Fibroblast of lung (primary cell): ENCODE data around the gene CCNT1. TPM values are rescaled to one million over a fixed set of nuclear protein-coding genes. Genes with fewer than 3 reads are reported as not detected.

Source experiments
- DNase-seq, 2 donors: peaks; one replicate each; pipeline versions ENCODE4 v3.0.0 to v3.0.0-alpha.2; 2010; ENCODE audit warnings: low read depth in 2 of 2
- H2AFZ ChIP-seq: 2 replicates; pipeline ENCODE4 v1.5.1; 2012; ENCODE audit warnings: low read length, control low read depth, inconsistent platforms
- H3K27ac ChIP-seq: 2 replicates; pipeline ENCODE4 v1.5.1; 2011; ENCODE audit warnings: low read length, control low read depth; ENCODE audit not compliant: insufficient read depth
- H3K27me3 ChIP-seq: 2 replicates; pipeline ENCODE4 v1.5.1; 2011; ENCODE audit warnings: mild to moderate bottlenecking, low read length; ENCODE audit not compliant: control insufficient read depth, insufficient read depth
- H3K36me3 ChIP-seq: 2 replicates; pipeline ENCODE4 v1.5.1; 2011; ENCODE audit warnings: low read length; ENCODE audit not compliant: control insufficient read depth, insufficient read depth
- H3K4me1 ChIP-seq: 2 replicates; pipeline ENCODE4 v1.5.1; 2011; ENCODE audit warnings: low read length; ENCODE audit not compliant: control insufficient read depth, insufficient read depth; ENCODE audit errors: extremely low read depth
- H3K4me2 ChIP-seq: 2 replicates; pipeline ENCODE4 v1.5.1; 2011; ENCODE audit warnings: low read length, control low read depth; ENCODE audit not compliant: insufficient read depth; ENCODE audit errors: extremely low read depth
- H3K4me3 ChIP-seq, 4 experiments: fragments of 200-600 bp in 1 of 4; sonication (generic) in 1 of 4; replicated peaks in 1 of 4; 2 replicates each; pipeline ENCODE4 v1.5.1; 2011 to 2016; ENCODE audit warnings: low read length in 4 of 4, low read depth in 3 of 4, mild to moderate bottlenecking in 3 of 4, control low read depth in 2 of 4, inconsistent platforms in 1 of 4, mixed read lengths in 1 of 4; ENCODE audit not compliant: insufficient read depth in 1 of 4; ENCODE audit errors: control extremely low read depth in 1 of 4
- H3K79me2 ChIP-seq: 2 replicates; pipeline ENCODE4 v1.5.1; 2012; ENCODE audit warnings: mild to moderate bottlenecking, low read length, inconsistent platforms; ENCODE audit not compliant: control insufficient read depth, insufficient read depth
- H3K9ac ChIP-seq: 2 replicates; pipeline ENCODE4 v1.5.1; 2011; ENCODE audit warnings: mild to moderate bottlenecking, low read length, control low read depth; ENCODE audit not compliant: insufficient read depth
- H3K9me3 ChIP-seq: 2 replicates; pipeline ENCODE4 v1.5.1; 2012; ENCODE audit warnings: low read depth, low read length; ENCODE audit not compliant: control insufficient read depth, insufficient read depth
- H4K20me1 ChIP-seq: 2 replicates; pipeline ENCODE4 v1.5.1; 2011; ENCODE audit warnings: low read length; ENCODE audit not compliant: control insufficient read depth, insufficient read depth; ENCODE audit errors: extremely low read depth
- EZH2 ChIP-seq: IDR thresholded peaks from 2 replicates; pipeline ENCODE4 v1.5.1; 2012; ENCODE audit warnings: low read length, control low read depth, mild to moderate bottlenecking; ENCODE audit errors: missing control alignments
- polyA plus RNA-seq, 2 donors: library from polyadenylated mRNA; depleted of rRNA in 1 of 2; stranded (reverse) in 1 of 2; unstranded in 1 of 2; fragments of >200 nt; gene quantifications; 2 replicates each; pipeline ENCODE4 v1.2.1, GENCODE V29; 2011 to 2012; ENCODE audit warnings: missing spikeins in 1 of 2
- total RNA-seq: library from RNA; depleted of rRNA; stranded (reverse); fragments of >200 nt; gene quantifications from 2 replicates; pipeline ENCODE4 v1.2.1, GENCODE V29; 2014
- TF ChIP-seq, protein P1 (sequence below), 2 donors: IDR thresholded peaks in 1 of 2; conservative IDR thresholded peaks in 1 of 2; 1 replicate in 1 of 2; 2 replicates in 1 of 2; pipeline ENCODE4 v1.5.1; 2011 to 2012; ENCODE audit warnings: low read length in 2 of 2, control low read depth in 1 of 2, inconsistent platforms in 1 of 2, low read depth in 1 of 2, mild to moderate bottlenecking in 1 of 2

Gene CCNT1
- total and polyA plus RNA-seq, 2 donors (not counting 1 experiment from before 2014, with no cell fraction given) = 20.4 to 24.6 TPM

DNA sequence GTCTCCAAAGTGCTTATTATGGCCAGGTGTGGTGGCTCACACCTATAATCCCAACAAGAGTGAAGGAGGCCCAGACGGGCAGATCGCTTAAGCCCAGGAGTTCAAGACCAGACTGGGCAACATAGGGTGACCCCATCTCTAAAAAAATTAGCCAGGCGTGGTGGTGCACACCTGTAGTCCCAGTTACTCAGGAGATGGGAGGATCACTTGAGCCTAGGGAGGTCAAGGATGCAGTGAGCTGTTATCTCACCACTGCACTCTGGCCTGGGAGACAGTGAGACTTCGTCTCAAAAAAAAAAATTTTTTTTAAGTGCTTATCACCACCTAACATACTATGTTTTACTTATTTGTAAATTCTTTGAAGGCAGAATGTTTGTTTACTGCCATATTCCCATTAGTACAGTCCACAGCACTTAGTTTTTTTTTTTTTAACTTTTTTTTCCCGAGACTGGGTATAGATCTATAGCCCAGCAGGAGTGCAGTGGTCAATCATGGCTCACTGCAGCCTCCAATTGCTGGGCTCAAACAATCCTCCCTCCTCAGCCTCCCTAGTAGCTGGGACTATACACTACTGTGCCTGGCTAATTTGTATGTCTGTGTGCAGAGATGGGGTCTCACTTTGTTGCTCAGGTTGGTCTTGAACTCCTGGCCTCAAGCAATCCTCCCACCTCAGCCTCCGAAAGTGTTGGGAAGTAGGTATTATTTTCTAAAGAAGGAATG lies 29.7 kb downstream of the CCNT1 start:
- Histone ChIP-seq H3K27me3 (no peaks in the 10 kb centered on the region), H4K20me1 (no peaks in the 10 kb centered on the region), H3K4me3 (no peak overlapping the region), H2AFZ (no peak overlapping the region), H3K4me1 (no peaks in the 10 kb centered on the region), H3K27ac (no peak overlapping the region), H3K9ac (no peak overlapping the region), H3K36me3 (no peaks in the 10 kb centered on the region), H3K4me2 (no peak overlapping the region), H3K9me3 (no peaks in the 10 kb centered on the region), H3K79me2 (peaks cover 3% of the 10 kb centered on the region)
- TF ChIP-seq, protein P1, sequence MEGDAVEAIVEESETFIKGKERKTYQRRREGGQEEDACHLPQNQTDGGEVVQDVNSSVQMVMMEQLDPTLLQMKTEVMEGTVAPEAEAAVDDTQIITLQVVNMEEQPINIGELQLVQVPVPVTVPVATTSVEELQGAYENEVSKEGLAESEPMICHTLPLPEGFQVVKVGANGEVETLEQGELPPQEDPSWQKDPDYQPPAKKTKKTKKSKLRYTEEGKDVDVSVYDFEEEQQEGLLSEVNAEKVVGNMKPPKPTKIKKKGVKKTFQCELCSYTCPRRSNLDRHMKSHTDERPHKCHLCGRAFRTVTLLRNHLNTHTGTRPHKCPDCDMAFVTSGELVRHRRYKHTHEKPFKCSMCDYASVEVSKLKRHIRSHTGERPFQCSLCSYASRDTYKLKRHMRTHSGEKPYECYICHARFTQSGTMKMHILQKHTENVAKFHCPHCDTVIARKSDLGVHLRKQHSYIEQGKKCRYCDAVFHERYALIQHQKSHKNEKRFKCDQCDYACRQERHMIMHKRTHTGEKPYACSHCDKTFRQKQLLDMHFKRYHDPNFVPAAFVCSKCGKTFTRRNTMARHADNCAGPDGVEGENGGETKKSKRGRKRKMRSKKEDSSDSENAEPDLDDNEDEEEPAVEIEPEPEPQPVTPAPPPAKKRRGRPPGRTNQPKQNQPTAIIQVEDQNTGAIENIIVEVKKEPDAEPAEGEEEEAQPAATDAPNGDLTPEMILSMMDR (conservative IDR thresholded peaks at IDR 0.05 in 1 of 2, IDR thresholded peaks at IDR 0.05 in 1 of 2; ENCODE audit: low read depth in 1 of 2, low read length in 2 of 2) = no peak
- no peak for TF ChIP-seq EZH2
- no peak for DNase-seq

- DNase-seq = no peak
- Histone ChIP-seq H3K79me2 (peaks cover 9% of the 10 kb centered on the region), H3K9ac (no peak overlapping the region), H3K36me3 (no peaks in the 10 kb centered on the region), H2AFZ (no peak overlapping the region), H3K9me3 (no peaks in the 10 kb centered on the region), H3K4me1 (no peaks in the 10 kb centered on the region), H4K20me1 (no peaks in the 10 kb centered on the region), H3K4me2 (no peak overlapping the region), H3K27ac (no peak overlapping the region), H3K4me3 (no peak overlapping the region), H3K27me3 (no peaks in the 10 kb centered on the region)
- TF ChIP-seq EZH2 = no peak
- TF ChIP-seq, protein P1 (conservative IDR thresholded peaks at IDR 0.05 in 1 of 2, IDR thresholded peaks at IDR 0.05 in 1 of 2; ENCODE audit: low read depth in 1 of 2, low read length in 2 of 2) = no peak
Observed at GRCh38 chr12:48686037-48686595, 30.4 kb downstream of the CCNT1 start.

- no peaks in the 10 kb centered on the region for H4K20me1 ChIP-seq
- H3K27ac ChIP-seq = no peak overlapping the region
- H3K4me2 ChIP-seq = no peak overlapping the region
- no peak overlapping the region for H2AFZ ChIP-seq
- no peak overlapping the region for H3K4me3 ChIP-seq
- no peak overlapping the region for H3K9ac ChIP-seq
- peaks cover 7% of the 10 kb centered on the region for H3K4me1 ChIP-seq
- no peak for DNase-seq
- TF ChIP-seq EZH2 = no peak
- TF ChIP-seq, protein P1 (conservative IDR thresholded peaks at IDR 0.05 in 1 of 2, IDR thresholded peaks at IDR 0.05 in 1 of 2; ENCODE audit: low read depth in 1 of 2, low read length in 2 of 2) = no peak
- H3K9me3 ChIP-seq = no peaks in the 10 kb centered on the region
- peaks cover 5% of the 10 kb centered on the region for H3K36me3 ChIP-seq
- H3K79me2 ChIP-seq = peaks cover 34% of the 10 kb centered on the region
- H3K27me3 ChIP-seq = no peaks in the 10 kb centered on the region
Observed at GRCh38 chr12:48683534-48683933, 33.0 kb downstream of the CCNT1 start.
